RWPE1 (cell line): Measurements from ENCODE around the gene WAPL.

ENCODE experiments used
- CTCF ChIA-PET: fragments of 350-600 bp; sonication (Branson Sonifier 250); formaldehyde crosslinking; extraction: SDS; loops from one replicate; lab custom pipeline; 2021; lab: Yijun Ruan, JAX
- POLR2A ChIA-PET: fragments of 400-600 bp; formaldehyde crosslinking; extraction: SDS; loops from one replicate; lab custom pipeline; 2020; ENCODE audit warnings: antibody characterized with exemption; ENCODE audit not compliant: low non-redundant PET; lab: Yijun Ruan, JAX
- DNase-seq: peaks from one replicate; pipeline ENCODE4 v3.0.0; 2012; ENCODE audit warnings: low spot score
- H3K27ac ChIP-seq: fragments of 450-650 bp; 2 replicates; pipeline ENCODE4 v1.5.1; 2017
- TF ChIP-seq, protein P1 (sequence below): fragments of 450-650 bp; conservative IDR thresholded peaks from 2 replicates; pipeline ENCODE4 v1.5.1; 2017; ENCODE audit warnings: low read depth, mild to moderate bottlenecking

The WAPL gene

GRCh38 chr10:86509145-86509544 lies 12.4 kb downstream of the WAPL start:
- no peak overlapping the region for H3K27ac ChIP-seq
- TF ChIP-seq, protein P1, sequence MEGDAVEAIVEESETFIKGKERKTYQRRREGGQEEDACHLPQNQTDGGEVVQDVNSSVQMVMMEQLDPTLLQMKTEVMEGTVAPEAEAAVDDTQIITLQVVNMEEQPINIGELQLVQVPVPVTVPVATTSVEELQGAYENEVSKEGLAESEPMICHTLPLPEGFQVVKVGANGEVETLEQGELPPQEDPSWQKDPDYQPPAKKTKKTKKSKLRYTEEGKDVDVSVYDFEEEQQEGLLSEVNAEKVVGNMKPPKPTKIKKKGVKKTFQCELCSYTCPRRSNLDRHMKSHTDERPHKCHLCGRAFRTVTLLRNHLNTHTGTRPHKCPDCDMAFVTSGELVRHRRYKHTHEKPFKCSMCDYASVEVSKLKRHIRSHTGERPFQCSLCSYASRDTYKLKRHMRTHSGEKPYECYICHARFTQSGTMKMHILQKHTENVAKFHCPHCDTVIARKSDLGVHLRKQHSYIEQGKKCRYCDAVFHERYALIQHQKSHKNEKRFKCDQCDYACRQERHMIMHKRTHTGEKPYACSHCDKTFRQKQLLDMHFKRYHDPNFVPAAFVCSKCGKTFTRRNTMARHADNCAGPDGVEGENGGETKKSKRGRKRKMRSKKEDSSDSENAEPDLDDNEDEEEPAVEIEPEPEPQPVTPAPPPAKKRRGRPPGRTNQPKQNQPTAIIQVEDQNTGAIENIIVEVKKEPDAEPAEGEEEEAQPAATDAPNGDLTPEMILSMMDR: no peak
- CTCF ChIA-PET: interaction anchor here (1.1 kb wide), 1 partner anchor 13 kb away, joined by 3 read pairs; the partner anchor contains the start of gene WAPL
- POLR2A ChIA-PET: no interaction called here
- DNase-seq: no peak

DNA sequence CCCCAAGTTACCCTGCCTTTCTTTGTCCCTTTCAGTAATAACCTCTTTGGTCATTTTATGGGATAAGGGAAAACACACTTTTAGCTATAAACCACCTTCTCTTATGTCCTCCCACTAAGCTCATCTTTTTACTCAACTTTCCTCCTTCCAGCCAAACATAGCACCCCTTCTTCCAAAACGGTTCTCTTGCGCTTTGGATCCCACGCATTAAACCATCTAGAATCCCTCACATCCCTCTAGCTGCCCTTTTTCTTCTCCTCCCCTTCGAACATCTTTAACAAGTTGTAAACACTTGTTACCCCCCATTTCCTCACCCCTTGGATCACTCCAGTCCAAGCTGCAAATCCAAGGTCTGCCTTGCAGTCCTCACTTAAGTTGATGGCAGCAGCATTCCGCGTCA lies 13.4 kb downstream of the WAPL start:
- H3K27ac ChIP-seq: no peak overlapping the region
- DNase-seq: no peak
- ChIA-PET POLR2A (no interaction called here), CTCF (interaction anchor here (0.6 kb wide), 1 partner anchor 106 kb away, joined by 7 read pairs; no protein-coding TSS in a partner anchor)
- TF ChIP-seq, protein P1: no peak

DNA sequence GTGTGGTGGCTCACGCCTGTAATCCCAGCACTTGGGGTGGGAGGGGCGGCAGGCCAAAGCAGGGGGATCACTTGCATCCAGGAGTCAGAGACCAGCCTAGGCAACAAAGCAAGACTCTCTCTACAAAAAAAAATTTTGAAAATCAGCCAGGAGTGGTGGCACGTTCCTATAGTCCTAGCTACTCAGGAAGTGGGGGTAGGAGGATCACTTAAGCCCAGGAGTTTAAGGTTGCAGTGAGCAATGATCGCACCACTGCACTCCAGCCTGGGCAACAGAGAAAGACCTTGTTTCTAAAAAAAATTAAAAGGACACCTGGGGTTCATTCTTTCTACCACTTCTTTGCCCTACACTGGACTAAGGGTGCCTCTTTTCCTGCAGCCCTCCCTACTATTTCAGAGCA lies 15.1 kb downstream of the WAPL start:
- DNase-seq: no peak
- no peak overlapping the region for H3K27ac ChIP-seq
- CTCF ChIA-PET: no interaction called here
- TF ChIP-seq, protein P1: no peak
- POLR2A ChIA-PET: no interaction called here

DNA sequence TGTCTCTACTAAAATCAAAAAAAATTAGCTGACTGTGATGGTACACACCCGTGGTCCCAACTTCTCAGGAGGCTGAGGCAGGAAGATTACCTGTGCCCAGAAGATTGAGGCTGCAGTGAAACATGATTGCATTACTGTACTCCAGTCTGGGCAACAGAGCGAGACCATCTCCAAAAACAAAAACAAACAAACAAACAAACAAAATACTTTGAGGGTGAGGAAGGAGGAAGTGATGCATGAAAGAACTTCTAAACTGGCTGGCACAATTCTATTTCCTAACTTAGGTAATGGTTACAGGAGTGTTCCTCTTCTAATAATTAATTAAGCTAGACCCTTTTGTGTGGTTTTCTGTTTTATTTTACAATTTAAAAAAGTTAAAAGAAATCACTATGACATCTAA lies 15.5 kb downstream of the WAPL start:
- POLR2A ChIA-PET: no interaction called here
- no peak for DNase-seq
- TF ChIP-seq, protein P1: no peak
- CTCF ChIA-PET: interaction anchor here (0.6 kb wide), 1 partner anchor 1842 kb away, joined by 5 read pairs; no protein-coding TSS in a partner anchor
- no peak overlapping the region for H3K27ac ChIP-seq

GRCh38 chr10:86504510-86504909 lies 17.1 kb downstream of the WAPL start:
- DNase-seq: no peak
- ChIA-PET POLR2A (no interaction called here), CTCF (no interaction called here)
- no peak overlapping the region for H3K27ac ChIP-seq
- TF ChIP-seq, protein P1: no peak

DNA sequence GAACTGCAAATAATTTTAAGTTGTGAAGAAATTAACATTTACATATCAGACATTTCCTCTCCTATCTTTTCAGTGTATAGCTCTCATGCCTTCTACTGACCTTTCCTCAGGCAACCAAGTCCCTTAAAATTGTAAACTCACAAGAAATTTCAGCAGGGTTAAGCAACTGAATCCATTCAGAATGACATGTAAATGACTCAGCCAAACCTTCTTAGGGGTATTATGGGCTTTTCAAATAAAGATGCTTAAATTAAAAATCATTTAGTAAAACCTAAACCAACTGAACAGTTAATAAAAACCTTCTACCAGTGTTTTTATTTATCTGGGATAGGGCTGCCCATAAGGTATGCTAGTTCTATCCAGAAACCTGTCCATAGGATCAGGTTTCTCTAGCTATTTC lies 20.7 kb downstream of the WAPL start:
- CTCF ChIA-PET: no interaction called here
- POLR2A ChIA-PET: no interaction called here
- H3K27ac ChIP-seq: no peak overlapping the region
- no peak for DNase-seq
- TF ChIP-seq, protein P1: no peak
